Measurements from ENCODE around the gene TUFM. TPM values are rescaled to one million over a fixed set of nuclear protein-coding genes. Genes with fewer than 3 reads are reported as not detected.

The TUFM gene
- total RNA-seq, 1 experiment from 2014 or later = 361 TPM

GRCh38 chr16:28826141-28826540, 20.0 kb downstream of the TUFM start:
- Histone ChIP-seq H3K9me3 (ENCODE audit: control insufficient read depth in 1 of 2, insufficient read depth in 1 of 2, low read depth in 1 of 2, low read length in 2 of 2) (no peaks in the 10 kb centered on the region), H4K20me1 (ENCODE audit: insufficient read depth) (peaks cover 17% of the 10 kb centered on the region; the same call in 1 of the 2 replicates), H3K4me3 (replicated peaks in 1 of 2; ENCODE audit: low read depth in 1 of 2, low read length in 2 of 2) (no peak overlapping the region), H2AFZ (ENCODE audit: low read depth, low read length, poor library complexity, severe bottlenecking) (no peak overlapping the region), H3K36me3 (ENCODE audit: control insufficient read depth in 1 of 2, insufficient read depth in 2 of 2, low read length in 2 of 2) (peaks cover 49 to 59% of the 10 kb centered on the region in 2 experiments), H3K27ac (ENCODE audit: low read depth, low read length) (no peak overlapping the region), H3K27me3 (ENCODE audit: insufficient read depth, low read length) (no peaks in the 10 kb centered on the region), H3K4me2 (ENCODE audit: low read length) (no peak overlapping the region), H3K79me2 (ENCODE audit: insufficient read depth, low read length) (peaks cover 86% of the 10 kb centered on the region), H3K9me2 (ENCODE audit: insufficient read depth) (no peaks in the 10 kb centered on the region), H3K4me1 (ENCODE audit: control insufficient read depth in 1 of 2, insufficient read depth in 2 of 2, low read length in 2 of 2) (peaks cover 5 to 14% of the 10 kb centered on the region in 2 experiments; a peak in 3 of 4 replicates), H3K9ac (ENCODE audit: low read length) (no peak overlapping the region)
- ChIA-PET POLR2A (no interaction called here), RAD21 (ENCODE audit: low non-redundant PET in 1 of 2, low total read pairs in 2 of 2, uncharacterized antibody in 2 of 2, unreplicated experiment in 2 of 2) (no interaction called here), CTCF (no interaction called here)
- TF ChIP-seq EZH2phosphoT487 (IDR thresholded peaks at IDR 0.05; ENCODE audit: borderline replicate concordance) = no peak
- no peak for TF ChIP-seq ZNF274 (IDR thresholded peaks at IDR 0.05; ENCODE audit: low read depth, low read length)
- no peak for TF ChIP-seq EGR1 (IDR thresholded peaks at IDR 0.05; ENCODE audit: low read depth)
- no peak for TF ChIP-seq FOSL1 (IDR thresholded peaks at IDR 0.05; ENCODE audit: low read depth)
- TF ChIP-seq SRF (IDR thresholded peaks at IDR 0.05; ENCODE audit: low read depth) = no peak
- TF ChIP-seq EZH2 (IDR thresholded peaks at IDR 0.05) = no peak
- TF ChIP-seq CTCF (IDR thresholded peaks at IDR 0.05 in 2 of 3, conservative IDR thresholded peaks at IDR 0.05 in 1 of 3; ENCODE audit: borderline replicate concordance in 1 of 3, insufficient read depth in 1 of 3, low read depth in 2 of 3, low read length in 2 of 3) = no peak
- no peak for TF ChIP-seq YY1 (IDR thresholded peaks at IDR 0.05; ENCODE audit: extremely low read depth, insufficient replicate concordance, low read depth, low read length)
- TF ChIP-seq, protein P1, sequence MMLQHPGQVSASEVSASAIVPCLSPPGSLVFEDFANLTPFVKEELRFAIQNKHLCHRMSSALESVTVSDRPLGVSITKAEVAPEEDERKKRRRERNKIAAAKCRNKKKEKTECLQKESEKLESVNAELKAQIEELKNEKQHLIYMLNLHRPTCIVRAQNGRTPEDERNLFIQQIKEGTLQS (IDR thresholded peaks at IDR 0.05) = no peak
- no peak for TF ChIP-seq SP1 (IDR thresholded peaks at IDR 0.05; ENCODE audit: low read depth)
- TF ChIP-seq JUND (IDR thresholded peaks at IDR 0.05) = no peak
- TF ChIP-seq CBX3 (IDR thresholded peaks at IDR 0.05; ENCODE audit: low read depth) = no peak
- TF ChIP-seq ZFX (IDR thresholded peaks at IDR 0.05) = no peak
- no peak for TF ChIP-seq TCF7L2 (IDR thresholded peaks at IDR 0.05; ENCODE audit: borderline replicate concordance, extremely low read depth, insufficient read depth, insufficient read length)
- no peak for TF ChIP-seq SIN3A (IDR thresholded peaks at IDR 0.05; ENCODE audit: low read depth)
- BruUV-seq (replicated peaks) = no TSS peak
- DNase-seq (ENCODE audit: low read depth, low spot score) = no peak
- ATAC-seq = no peak
- intact Hi-C loops (cut with micrococcal nuclease) = no loop called here

All from HCT116 (cell line).